ACC112 (cell line): ENCODE measurements around the gene AQP12A.
"Not testable (repeated sequence)": the region's sequence is repeated elsewhere in the genome, so short reads cannot be mapped to it uniquely, and the experiment has no call there.

Experiments
- H2AFZ ChIP-seq: fragments of 200-600 bp; sonication (generic); one replicate; pipeline ENCODE4 v1.6.0; 2017; ENCODE audit warnings: antibody characterized with exemption, low read length; ENCODE audit not compliant: unreplicated experiment
- H3K27ac ChIP-seq: fragments of 200-600 bp; sonication (generic); 2 replicates; pipeline ENCODE4 v1.5.1; 2014; ENCODE audit warnings: low read depth, mild to moderate bottlenecking, antibody characterized with exemption, low read length, moderate library complexity
- H3K27me3 ChIP-seq: fragments of 200-600 bp; sonication (generic); 2 replicates; pipeline ENCODE4 v1.6.1; 2014; ENCODE audit warnings: mild to moderate bottlenecking, antibody characterized with exemption, low read length, moderate library complexity, mixed read lengths; ENCODE audit not compliant: insufficient read depth
- H3K36me3 ChIP-seq: fragments of 200-600 bp; sonication (generic); 2 replicates; pipeline ENCODE4 v1.6.1; 2016; ENCODE audit warnings: mild to moderate bottlenecking, antibody characterized with exemption, low read length, moderate library complexity, mixed read lengths; ENCODE audit not compliant: insufficient read depth
- H3K4me1 ChIP-seq: fragments of 200-600 bp; sonication (generic); one replicate; pipeline ENCODE4 v1.6.1; 2016; ENCODE audit warnings: low read length, mixed read lengths; ENCODE audit not compliant: insufficient read depth, unreplicated experiment, control insufficient read depth
- H3K4me3 ChIP-seq: fragments of 200-600 bp; sonication (generic); 2 replicates; pipeline ENCODE4 v1.5.1; 2014; ENCODE audit warnings: mild to moderate bottlenecking, low read depth, low read length
- H3K79me2 ChIP-seq: fragments of 200-600 bp; sonication (generic); one replicate; pipeline ENCODE4 v1.6.0; 2016; ENCODE audit warnings: low read length; ENCODE audit not compliant: control insufficient read depth, unreplicated experiment, insufficient read depth

AQP12A gene

GRCh38 chr2:240646900-240647502 is 44.7 kb upstream of the AQP12A start:
- Histone ChIP-seq H3K27ac (no peak overlapping the region), H3K27me3 (peaks cover 90% of the 10 kb centered on the region), H3K4me1 (no peaks in the 10 kb centered on the region), H3K79me2 (no peaks in the 10 kb centered on the region), H3K4me3 (no peak overlapping the region), H3K36me3 (no peaks in the 10 kb centered on the region), H2AFZ (no peak overlapping the region)

GRCh38 chr2:240647503-240648154 is 44.0 kb upstream of the AQP12A start:
- Histone ChIP-seq H3K79me2 (no peaks in the 10 kb centered on the region), H3K27me3 (peaks cover 96% of the 10 kb centered on the region)

GRCh38 chr2:240648155-240648649 is 43.5 kb upstream of the AQP12A start:
- Histone ChIP-seq H3K27me3 (peaks cover 97% of the 10 kb centered on the region), H3K36me3 (no peaks in the 10 kb centered on the region), H3K4me3 (no peak overlapping the region), H3K27ac (no peak overlapping the region), H2AFZ (no peak overlapping the region), H3K79me2 (no peaks in the 10 kb centered on the region), H3K4me1 (no peaks in the 10 kb centered on the region)

More at GRCh38 chr2:240647503-240648154, 44.0 kb upstream of the AQP12A start:
- Histone ChIP-seq H3K27ac (no peak overlapping the region), H3K36me3 (no peaks in the 10 kb centered on the region), H3K4me1 (no peaks in the 10 kb centered on the region), H3K4me3 (no peak overlapping the region), H2AFZ (no peak overlapping the region)

GRCh38 chr2:240648650-240649275 is 42.9 kb upstream of the AQP12A start:
- Histone ChIP-seq H3K27me3 (peaks cover 97% of the 10 kb centered on the region), H3K79me2 (no peaks in the 10 kb centered on the region), H3K4me3 (no peak overlapping the region), H3K27ac (no peak overlapping the region), H3K4me1 (no peaks in the 10 kb centered on the region), H2AFZ (no peak overlapping the region), H3K36me3 (no peaks in the 10 kb centered on the region)

GRCh38 chr2:240649331-240649730 is 42.3 kb upstream of the AQP12A start:
- Histone ChIP-seq H3K4me1 (no peaks in the 10 kb centered on the region), H3K4me3 (no peak overlapping the region), H3K27ac (no peak overlapping the region), H2AFZ (no peak overlapping the region), H3K79me2 (no peaks in the 10 kb centered on the region), H3K36me3 (no peaks in the 10 kb centered on the region), H3K27me3 (peaks cover 92% of the 10 kb centered on the region)

- Histone ChIP-seq H3K4me3 (no peak overlapping the region), H3K36me3 (no peaks in the 10 kb centered on the region), H3K27me3 (peaks cover 93% of the 10 kb centered on the region), H3K79me2 (no peaks in the 10 kb centered on the region), H2AFZ (no peak overlapping the region), H3K27ac (no peak overlapping the region), H3K4me1 (no peaks in the 10 kb centered on the region)
Observed at GRCh38 chr2:240650254-240650965, 41.3 kb upstream of the AQP12A start.

GRCh38 chr2:240651185-240651584 is 40.5 kb upstream of the AQP12A start:
- Histone ChIP-seq H3K4me3 (no peak overlapping the region), H3K27ac (no peak overlapping the region), H3K27me3 (peaks cover 93% of the 10 kb centered on the region), H3K36me3 (no peaks in the 10 kb centered on the region), H2AFZ (no peak overlapping the region), H3K4me1 (no peaks in the 10 kb centered on the region), H3K79me2 (no peaks in the 10 kb centered on the region)

GRCh38 chr2:240655931-240656886 is 35.5 kb upstream of the AQP12A start:
- Histone ChIP-seq H2AFZ (no peak overlapping the region), H3K27ac (no peak overlapping the region), H3K79me2 (no peaks in the 10 kb centered on the region), H3K36me3 (no peaks in the 10 kb centered on the region), H3K27me3 (peaks cover 77% of the 10 kb centered on the region), H3K4me1 (no peaks in the 10 kb centered on the region), H3K4me3 (no peak overlapping the region)

- H3K27me3 ChIP-seq = peaks cover 79% of the 10 kb centered on the region
- H3K27ac ChIP-seq, H3K79me2 ChIP-seq, H3K4me3 ChIP-seq, H3K36me3 ChIP-seq, H3K4me1 ChIP-seq, H2AFZ ChIP-seq: not testable (repeated sequence)
Observed at GRCh38 chr2:240659883-240660282, 31.8 kb upstream of the AQP12A start.

GRCh38 chr2:240662681-240663080 is 29.0 kb upstream of the AQP12A start:
- peaks cover 79% of the 10 kb centered on the region for H3K27me3 ChIP-seq
- no peaks in the 10 kb centered on the region for H3K36me3 ChIP-seq
- H3K4me1 ChIP-seq = no peaks in the 10 kb centered on the region
- H3K79me2 ChIP-seq = no peaks in the 10 kb centered on the region
- no peak overlapping the region for H3K27ac ChIP-seq
- no peak overlapping the region for H3K4me3 ChIP-seq
- H2AFZ ChIP-seq = no peak overlapping the region
